ENCODE results near the gene MKNK1.
A peak's percentile ranks its signal among the peaks of the same experiment; 100 is the strongest.

Gene MKNK1

GRCh38 chr1:46546210-46546609, 57.9 kb downstream of the MKNK1 start:
- H3K27me3 ChIP-seq (ENCODE audit: low read depth, low read length): peaks cover 30% of the 10 kb centered on the region
- peaks cover 2 to 17% of the 10 kb centered on the region in 2 donors for H3K4me1 ChIP-seq (ENCODE audit: control insufficient read depth in 1 of 2, insufficient read depth in 2 of 2, low read length in 2 of 2)
- H3K27ac ChIP-seq (ENCODE audit: low read length): no peak overlapping the region
- H3K4me3 ChIP-seq (ENCODE audit: low read depth in 1 of 2, low read length in 2 of 2): no peak overlapping the region
- no peaks in the 10 kb centered on the region for H3K36me3 ChIP-seq (ENCODE audit: control insufficient read depth in 1 of 2, insufficient read depth in 2 of 2, low read length in 2 of 2)
- no peaks in the 10 kb centered on the region for H3K9me3 ChIP-seq (ENCODE audit: control insufficient read depth in 1 of 2, low read length in 2 of 2)

DNA sequence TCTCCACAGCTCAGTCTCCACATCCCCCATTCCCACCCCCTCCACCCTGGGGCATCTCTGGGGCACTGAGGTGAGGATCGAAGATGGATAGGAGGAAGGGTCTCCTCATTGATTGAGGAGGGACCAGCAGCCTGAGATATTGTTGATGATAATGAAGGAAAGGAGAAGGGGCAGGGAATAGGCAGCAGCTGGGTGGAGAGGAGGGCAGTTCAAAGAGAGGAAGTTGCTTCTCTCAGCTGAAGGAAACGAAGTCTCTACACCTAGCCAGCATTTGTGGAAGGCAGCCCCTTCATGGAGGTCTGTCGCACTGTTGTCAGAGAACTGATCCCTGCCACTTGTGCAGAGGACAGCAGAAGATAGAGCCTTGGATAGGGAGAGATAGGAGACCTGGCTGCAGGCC, 58.3 kb downstream of the MKNK1 start:
- Histone ChIP-seq H3K4me1 (ENCODE audit: control insufficient read depth in 1 of 2, insufficient read depth in 2 of 2, low read length in 2 of 2) (peaks cover 2 to 17% of the 10 kb centered on the region in 2 donors), H3K27ac (ENCODE audit: low read length) (no peak overlapping the region), H3K4me3 (ENCODE audit: low read depth in 1 of 2, low read length in 2 of 2) (no peak overlapping the region), H3K36me3 (ENCODE audit: control insufficient read depth in 1 of 2, insufficient read depth in 2 of 2, low read length in 2 of 2) (no peaks in the 10 kb centered on the region), H3K27me3 (ENCODE audit: low read depth, low read length) (peaks cover 30% of the 10 kb centered on the region), H3K9me3 (ENCODE audit: control insufficient read depth in 1 of 2, low read length in 2 of 2) (no peaks in the 10 kb centered on the region)

- Histone ChIP-seq H3K36me3 (ENCODE audit: control insufficient read depth in 1 of 2, insufficient read depth in 2 of 2, low read length in 2 of 2) (no peaks in the 10 kb centered on the region), H3K27me3 (ENCODE audit: low read depth, low read length) (peaks cover 26% of the 10 kb centered on the region), H3K4me1 (ENCODE audit: control insufficient read depth in 1 of 2, insufficient read depth in 2 of 2, low read length in 2 of 2) (peaks cover under 1 to 15% of the 10 kb centered on the region in 2 donors), H3K9me3 (ENCODE audit: control insufficient read depth in 1 of 2, low read length in 2 of 2) (no peaks in the 10 kb centered on the region), H3K27ac (ENCODE audit: low read length) (no peak overlapping the region), H3K4me3 (ENCODE audit: low read depth in 1 of 2, low read length in 2 of 2) (no peak overlapping the region)
Observed at GRCh38 chr1:46544561-46545240, 59.4 kb downstream of the MKNK1 start.

GRCh38 chr1:46543761-46544560, 60.1 kb downstream of the MKNK1 start:
- no peaks in the 10 kb centered on the region for H3K9me3 ChIP-seq (ENCODE audit: control insufficient read depth in 1 of 2, low read length in 2 of 2)
- H3K27me3 ChIP-seq (ENCODE audit: low read depth, low read length): peaks cover 26% of the 10 kb centered on the region
- no peak overlapping the region for H3K27ac ChIP-seq (ENCODE audit: low read length)
- H3K4me3 ChIP-seq (ENCODE audit: low read depth in 1 of 2, low read length in 2 of 2): peak overlapping the region in 1 of 2 donors; percentile 49
- H3K36me3 ChIP-seq (ENCODE audit: control insufficient read depth in 1 of 2, insufficient read depth in 2 of 2, low read length in 2 of 2): no peaks in the 10 kb centered on the region
- peaks cover 0 to 9% of the 10 kb centered on the region in 2 donors for H3K4me1 ChIP-seq (ENCODE audit: control insufficient read depth in 1 of 2, insufficient read depth in 2 of 2, low read length in 2 of 2)

- Histone ChIP-seq H3K9me3 (ENCODE audit: control insufficient read depth in 1 of 2, low read length in 2 of 2) (no peaks in the 10 kb centered on the region), H3K4me3 (ENCODE audit: low read depth in 1 of 2, low read length in 2 of 2) (no peak overlapping the region), H3K4me1 (ENCODE audit: control insufficient read depth in 1 of 2, insufficient read depth in 2 of 2, low read length in 2 of 2) (peaks cover 0 to 9% of the 10 kb centered on the region in 2 donors), H3K27me3 (ENCODE audit: low read depth, low read length) (peaks cover 26% of the 10 kb centered on the region), H3K36me3 (ENCODE audit: control insufficient read depth in 1 of 2, insufficient read depth in 2 of 2, low read length in 2 of 2) (no peaks in the 10 kb centered on the region), H3K27ac (ENCODE audit: low read length) (no peak overlapping the region)
Observed at GRCh38 chr1:46543382-46543760, 60.7 kb downstream of the MKNK1 start.

- Histone ChIP-seq H3K36me3 (ENCODE audit: control insufficient read depth in 1 of 2, insufficient read depth in 2 of 2, low read length in 2 of 2) (no peaks in the 10 kb centered on the region), H3K4me1 (ENCODE audit: control insufficient read depth in 1 of 2, insufficient read depth in 2 of 2, low read length in 2 of 2) (peaks cover 0 to 9% of the 10 kb centered on the region in 2 donors), H3K27me3 (ENCODE audit: low read depth, low read length) (peaks cover 23% of the 10 kb centered on the region), H3K27ac (ENCODE audit: low read length) (no peak overlapping the region), H3K4me3 (ENCODE audit: low read depth in 1 of 2, low read length in 2 of 2) (no peak overlapping the region), H3K9me3 (ENCODE audit: control insufficient read depth in 1 of 2, low read length in 2 of 2) (no peaks in the 10 kb centered on the region)
Observed at GRCh38 chr1:46539972-46540371, 64.1 kb downstream of the MKNK1 start.

DNA sequence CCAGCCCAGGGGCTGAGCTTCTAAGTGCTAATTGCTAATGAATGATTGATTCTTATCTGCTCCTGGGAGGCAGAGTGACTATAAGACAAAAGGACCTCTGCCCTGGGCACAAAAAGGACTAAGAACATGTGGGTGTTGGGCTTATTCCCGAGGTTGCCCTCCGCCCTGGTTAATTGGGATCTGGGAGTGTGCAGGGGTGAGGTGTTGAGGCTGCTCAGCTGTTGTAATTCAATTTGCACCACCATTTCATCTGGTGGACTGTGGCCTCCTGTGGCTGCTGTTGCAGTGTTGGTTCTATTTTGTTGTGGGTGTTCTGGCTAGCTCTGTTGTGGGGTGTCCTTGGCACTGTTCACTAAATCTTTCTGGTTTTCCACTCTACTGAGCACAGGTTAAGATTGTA, 65.9 kb downstream of the MKNK1 start:
- no peaks in the 10 kb centered on the region for H3K9me3 ChIP-seq (ENCODE audit: control insufficient read depth in 1 of 2, low read length in 2 of 2)
- no peaks in the 10 kb centered on the region for H3K36me3 ChIP-seq (ENCODE audit: control insufficient read depth in 1 of 2, insufficient read depth in 2 of 2, low read length in 2 of 2)
- no peak overlapping the region for H3K4me3 ChIP-seq (ENCODE audit: low read depth in 1 of 2, low read length in 2 of 2)
- H3K4me1 ChIP-seq (ENCODE audit: control insufficient read depth in 1 of 2, insufficient read depth in 2 of 2, low read length in 2 of 2): peaks cover 0 to 5% of the 10 kb centered on the region in 2 donors
- H3K27ac ChIP-seq (ENCODE audit: low read length): no peak overlapping the region
- H3K27me3 ChIP-seq (ENCODE audit: low read depth, low read length): peaks cover 10% of the 10 kb centered on the region

GRCh38 chr1:46537651-46538050, 66.4 kb downstream of the MKNK1 start:
- Histone ChIP-seq H3K27ac (ENCODE audit: low read length) (no peak overlapping the region), H3K36me3 (ENCODE audit: control insufficient read depth in 1 of 2, insufficient read depth in 2 of 2, low read length in 2 of 2) (no peaks in the 10 kb centered on the region), H3K4me1 (ENCODE audit: control insufficient read depth in 1 of 2, insufficient read depth in 2 of 2, low read length in 2 of 2) (peaks cover 0 to 8% of the 10 kb centered on the region in 2 donors), H3K27me3 (ENCODE audit: low read depth, low read length) (peaks cover 6% of the 10 kb centered on the region), H3K4me3 (ENCODE audit: low read depth in 1 of 2, low read length in 2 of 2) (no peak overlapping the region), H3K9me3 (ENCODE audit: control insufficient read depth in 1 of 2, low read length in 2 of 2) (no peaks in the 10 kb centered on the region)

GRCh38 chr1:46536527-46536926, 67.5 kb downstream of the MKNK1 start:
- H3K27me3 ChIP-seq (ENCODE audit: low read depth, low read length): peaks cover 6% of the 10 kb centered on the region
- H3K27ac ChIP-seq (ENCODE audit: low read length): no peak overlapping the region
- no peaks in the 10 kb centered on the region for H3K36me3 ChIP-seq (ENCODE audit: control insufficient read depth in 1 of 2, insufficient read depth in 2 of 2, low read length in 2 of 2)
- H3K4me3 ChIP-seq (ENCODE audit: low read depth in 1 of 2, low read length in 2 of 2): no peak overlapping the region
- H3K9me3 ChIP-seq (ENCODE audit: control insufficient read depth in 1 of 2, low read length in 2 of 2): no peaks in the 10 kb centered on the region
- H3K4me1 ChIP-seq (ENCODE audit: control insufficient read depth in 1 of 2, insufficient read depth in 2 of 2, low read length in 2 of 2): peaks cover 0 to 9% of the 10 kb centered on the region in 2 donors

DNA sequence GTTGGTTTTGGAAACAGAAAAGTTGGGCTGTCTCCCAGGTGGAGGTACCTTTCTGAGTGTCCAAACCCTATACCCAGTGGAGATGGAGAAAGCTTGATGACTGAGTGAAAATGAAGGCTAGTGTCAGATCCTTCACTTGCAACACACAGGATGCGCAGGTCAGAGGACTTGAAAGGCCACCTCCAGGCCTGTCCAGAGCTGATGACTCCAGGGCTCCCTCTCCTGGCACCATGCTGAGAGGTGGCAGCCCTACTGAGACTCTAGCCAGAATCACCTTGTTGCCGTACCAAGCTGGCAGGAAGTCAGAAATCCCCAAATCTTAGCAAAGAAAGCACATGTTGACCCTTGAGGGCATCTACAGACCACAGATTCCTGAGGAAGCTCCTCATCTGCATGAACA, 69.0 kb downstream of the MKNK1 start:
- Histone ChIP-seq H3K4me1 (ENCODE audit: control insufficient read depth in 1 of 2, insufficient read depth in 2 of 2, low read length in 2 of 2) (peaks cover 0 to 9% of the 10 kb centered on the region in 2 donors), H3K27me3 (ENCODE audit: low read depth, low read length) (peaks cover 14% of the 10 kb centered on the region), H3K27ac (ENCODE audit: low read length) (no peak overlapping the region), H3K9me3 (ENCODE audit: control insufficient read depth in 1 of 2, low read length in 2 of 2) (no peaks in the 10 kb centered on the region), H3K4me3 (ENCODE audit: low read depth in 1 of 2, low read length in 2 of 2) (no peak overlapping the region), H3K36me3 (ENCODE audit: control insufficient read depth in 1 of 2, insufficient read depth in 2 of 2, low read length in 2 of 2) (no peaks in the 10 kb centered on the region)

- Histone ChIP-seq H3K9me3 (ENCODE audit: control insufficient read depth in 1 of 2, low read length in 2 of 2) (no peaks in the 10 kb centered on the region), H3K36me3 (ENCODE audit: control insufficient read depth in 1 of 2, insufficient read depth in 2 of 2, low read length in 2 of 2) (no peaks in the 10 kb centered on the region), H3K4me3 (ENCODE audit: low read depth in 1 of 2, low read length in 2 of 2) (peak overlapping the region; percentile 7 to 50), H3K4me1 (ENCODE audit: control insufficient read depth in 1 of 2, insufficient read depth in 2 of 2, low read length in 2 of 2) (peaks cover 0 to 9% of the 10 kb centered on the region in 2 donors), H3K27me3 (ENCODE audit: low read depth, low read length) (peaks cover 24% of the 10 kb centered on the region), H3K27ac (ENCODE audit: low read length) (no peak overlapping the region)
Observed at GRCh38 chr1:46533179-46533864, 70.7 kb downstream of the MKNK1 start.

Data from muscle layer of duodenum (tissue), 2 donors.